HG03469 (cell line): ENCODE results near the gene OR51M1.

ENCODE experiments used
- ATAC-seq: cut with Tn5 transposase; IDR thresholded peaks from one replicate; pipeline ENCODE4 v1.9.1; 2021; ENCODE audit warnings: mild to moderate bottlenecking, moderate library complexity, moderate number of reproducible peaks; ENCODE audit not compliant: unreplicated experiment

Gene OR51M1

DNA sequence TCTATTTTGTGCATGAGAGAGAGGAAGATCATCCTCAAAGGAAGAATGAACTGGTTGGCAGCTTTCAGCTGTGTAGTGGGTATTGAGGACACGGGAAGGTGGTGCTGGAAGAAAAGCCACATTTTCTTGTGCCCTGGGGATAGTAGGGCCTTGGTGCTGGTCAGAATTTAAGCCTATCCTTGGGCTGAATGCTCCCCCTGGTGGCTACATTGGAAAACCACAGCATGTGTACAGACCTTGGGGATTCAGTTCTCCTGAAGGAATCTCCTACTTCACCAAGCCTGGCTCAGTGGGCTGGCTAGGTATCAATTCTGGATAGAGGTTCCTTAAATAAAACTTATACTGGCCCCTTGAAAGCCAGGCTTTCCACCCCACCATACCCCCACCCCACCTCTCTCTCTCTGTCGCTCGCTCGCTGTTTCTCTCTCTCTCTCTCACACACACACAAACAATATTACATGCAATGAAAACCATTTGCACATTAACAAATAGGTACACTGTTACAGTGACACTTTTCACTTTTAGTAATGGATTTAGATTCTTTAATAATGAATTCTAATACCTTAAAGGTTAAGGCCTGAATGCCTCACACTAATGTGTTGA, 2.8 kb upstream of the OR51M1 start:
- peak; percentile 54 for ATAC-seq

DNA sequence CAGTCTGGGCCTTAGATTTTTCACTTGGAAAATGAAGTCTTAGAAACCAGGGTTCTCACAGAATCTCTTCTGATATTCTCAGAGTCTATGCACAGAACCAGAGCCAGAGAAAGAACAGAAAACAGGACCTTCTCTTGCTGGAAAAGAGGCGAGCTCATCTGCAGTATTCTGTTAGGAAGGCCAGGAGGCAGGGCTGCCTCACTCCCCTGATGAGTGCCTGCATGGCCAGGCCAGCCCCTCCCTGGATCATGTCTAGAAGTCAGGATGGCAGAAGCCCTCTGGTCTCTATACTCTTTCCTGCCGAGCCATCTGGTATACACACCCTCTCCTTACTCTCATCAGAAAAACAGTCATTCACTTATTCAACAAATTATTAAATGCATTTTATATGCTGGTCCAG, 723 bp downstream of the OR51M1 start:
- no peak for ATAC-seq

DNA sequence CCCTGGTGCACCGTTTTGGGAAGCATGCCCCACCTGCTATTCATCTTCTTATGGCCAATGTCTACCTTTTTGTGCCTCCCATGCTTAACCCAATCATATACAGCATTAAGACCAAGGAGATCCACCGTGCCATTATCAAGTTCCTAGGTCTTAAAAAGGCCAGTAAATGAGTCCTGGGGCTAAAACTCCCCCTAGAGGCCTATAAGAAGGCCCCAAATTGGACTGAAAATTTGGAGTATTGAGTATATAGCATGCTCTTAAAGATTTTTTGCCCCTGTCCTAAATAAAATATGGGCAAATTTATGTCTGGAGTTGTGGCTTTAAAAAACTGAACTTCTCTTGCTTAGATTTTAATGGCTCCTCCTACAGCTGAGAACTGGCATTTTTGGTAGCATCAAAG, 6.6 kb downstream of the OR51M1 start:
- ATAC-seq, result no peak

DNA sequence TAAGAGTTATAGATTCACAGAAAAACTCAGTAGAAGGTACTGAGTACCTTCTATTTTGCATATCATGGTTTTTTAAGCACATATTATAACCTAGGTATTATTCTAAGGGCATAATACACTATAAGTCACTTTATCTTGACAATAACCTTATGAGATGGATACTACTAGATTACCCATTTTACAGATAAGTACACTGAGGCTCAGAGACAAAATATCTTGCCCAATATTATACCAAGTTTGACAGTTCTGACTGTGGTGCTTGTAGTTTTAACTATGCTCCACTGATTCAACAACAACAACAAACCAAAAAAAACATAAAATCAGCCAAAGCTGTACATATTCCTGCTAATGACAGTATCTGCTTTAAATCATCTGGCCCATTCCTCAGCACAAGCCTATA, 10.5 kb downstream of the OR51M1 start:
- no peak for ATAC-seq

DNA sequence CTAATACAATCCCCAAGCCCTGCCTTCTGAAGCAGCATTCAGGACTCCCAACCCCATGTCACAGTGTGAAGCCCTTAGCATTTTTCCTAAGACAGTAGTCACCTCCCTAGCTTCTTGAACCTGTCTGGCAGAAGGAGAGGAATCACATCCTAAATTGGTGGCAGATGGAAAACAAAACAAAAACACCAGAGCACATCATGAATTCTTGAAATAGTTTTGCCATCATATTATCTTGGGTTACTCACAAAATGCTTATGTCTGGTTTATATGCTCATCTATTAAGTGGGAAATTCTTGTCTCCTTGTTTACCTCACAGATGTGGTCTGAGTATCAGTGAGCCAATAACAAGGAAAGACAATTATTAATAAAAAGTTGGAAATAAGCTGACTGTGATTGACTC, 15.3 kb downstream of the OR51M1 start:
- no peak for ATAC-seq

DNA sequence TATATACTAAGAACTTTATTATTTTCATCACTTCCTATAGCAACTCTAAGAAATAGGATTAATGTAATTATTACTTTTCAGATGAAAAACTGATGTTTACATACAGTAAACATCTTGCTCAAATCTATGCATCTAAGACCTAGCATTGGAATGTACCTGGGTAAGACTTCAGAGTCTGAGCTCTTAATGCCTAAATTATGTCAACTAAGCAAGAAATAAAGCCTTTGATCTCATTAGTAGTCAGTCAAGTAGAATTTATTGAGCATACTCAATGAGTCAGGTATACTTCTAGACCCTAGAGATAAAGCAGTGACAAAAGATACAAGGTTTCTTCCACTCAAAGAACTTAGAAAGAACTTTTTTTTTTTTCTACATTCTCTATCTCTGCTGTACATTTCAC, 21.6 kb downstream of the OR51M1 start:
- no peak for ATAC-seq

DNA sequence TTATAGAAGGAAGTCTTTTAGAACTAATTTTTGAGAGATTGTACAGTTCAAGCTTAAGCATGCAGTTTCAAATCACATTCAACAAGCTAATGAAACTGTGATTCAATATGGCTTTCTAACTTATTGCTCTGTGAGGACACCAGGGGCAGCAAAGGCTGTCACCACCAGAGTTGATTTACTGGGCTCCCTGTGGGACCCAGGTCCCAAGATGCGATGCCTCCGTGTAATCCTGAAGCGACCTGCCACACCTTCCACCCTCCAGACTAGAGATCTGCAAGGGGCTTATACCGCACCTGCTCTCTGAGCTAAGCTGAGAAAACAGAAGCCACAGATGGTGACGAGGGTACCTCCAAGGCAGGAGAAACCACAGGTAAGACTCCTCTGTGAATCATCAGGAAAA, 37.4 kb downstream of the OR51M1 start:
- ATAC-seq, result no peak

DNA sequence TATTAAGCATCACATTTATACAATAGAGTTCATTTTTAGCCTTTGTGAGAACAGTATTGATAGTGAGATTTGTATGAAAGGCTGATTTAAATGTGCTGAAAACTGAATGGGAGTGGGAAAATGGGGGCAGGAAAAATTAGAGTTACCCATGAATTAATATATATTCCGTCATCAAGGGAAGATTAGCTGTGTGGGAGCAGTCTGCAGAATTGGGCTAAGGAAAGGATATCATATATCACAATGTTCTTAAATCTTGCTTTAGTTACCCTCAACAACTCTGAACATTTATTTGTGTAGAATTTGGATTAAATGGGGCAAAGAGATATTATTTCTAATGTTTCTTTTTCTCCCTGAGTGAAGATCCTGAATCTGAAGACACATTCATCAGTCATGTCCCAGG, 38.2 kb downstream of the OR51M1 start, which contains the start of gene OR51Q1:
Gene OR51Q1 (plus strand): TSS at position 301 of the 400 bp plus-strand sequence. CDS start 90 bp downstream, at position 391.
- ATAC-seq, result no peak

DNA sequence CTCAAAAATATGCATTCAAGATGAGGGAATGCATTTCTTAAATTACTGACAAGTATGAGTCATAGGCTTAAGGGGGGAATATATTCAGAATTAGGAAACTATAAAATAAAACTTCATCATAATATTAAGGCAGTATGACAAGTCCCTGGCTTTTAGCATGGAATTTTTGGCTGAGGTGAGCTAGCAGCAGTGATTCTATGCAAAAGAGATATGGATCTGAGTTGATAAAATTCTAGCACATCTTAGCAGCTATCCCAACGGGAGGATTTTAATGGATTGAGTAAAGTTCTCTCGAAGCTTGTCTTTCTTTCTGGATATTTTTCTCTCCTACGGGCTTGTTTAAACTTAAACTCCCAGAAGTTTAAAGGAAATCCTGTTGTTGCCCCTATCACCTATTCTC, 39.5 kb downstream of the OR51M1 start:
- no peak for ATAC-seq

DNA sequence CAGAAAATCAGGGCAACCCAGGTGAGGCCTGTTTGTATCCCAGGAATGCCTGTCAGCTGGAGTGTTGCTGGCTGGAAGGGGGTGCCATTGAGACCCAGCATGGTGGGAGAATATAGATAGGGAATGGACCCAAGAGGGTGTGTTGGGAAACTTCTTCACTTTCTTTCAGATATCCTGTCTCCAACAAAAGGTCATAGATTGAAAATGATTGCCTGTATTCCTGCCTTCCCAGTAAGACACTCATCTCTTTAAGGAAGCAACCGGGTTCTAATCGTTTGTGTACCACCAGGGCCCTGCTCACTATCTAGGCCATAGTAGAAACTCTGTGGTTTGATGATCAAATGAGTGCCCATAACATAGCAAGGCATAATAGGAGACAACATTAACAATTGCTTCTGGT, 57.8 kb downstream of the OR51M1 start, which contains the start of gene OR51I1:
Gene OR51I1 (minus strand): TSS at position 101 of the 400 bp plus-strand sequence. CDS start 0 bp downstream, at position 101.
- no peak for ATAC-seq
